Right lobe of liver (tissue), 4 donors: ENCODE results near the gene AGAP3.

Experiments used
- POLR2A ChIP-seq: fragments of 450-650 bp; IDR thresholded peaks from one replicate; pipeline ENCODE4 v1.6.1; 2017; ENCODE audit warnings: antibody characterized with exemption, mild to moderate bottlenecking
- TF ChIP-seq, protein P1 (sequence below), 4 donors: fragments of 200-600 bp in 3 of 4; fragments of 450-650 bp in 1 of 4; IDR thresholded peaks; one replicate each; pipeline versions ENCODE4 v1.5.1 to v1.8.0; 2016 to 2022; ENCODE audit warnings: antibody characterized with exemption in 4 of 4, mild to moderate bottlenecking in 2 of 4
- donor health status: DM: no; HTN: no; CAD: no.
- donor health status: DM: no; HTN: no; CAD: no.
- donor health status: DM: no; HTN: yes; CAD: no.

DNA sequence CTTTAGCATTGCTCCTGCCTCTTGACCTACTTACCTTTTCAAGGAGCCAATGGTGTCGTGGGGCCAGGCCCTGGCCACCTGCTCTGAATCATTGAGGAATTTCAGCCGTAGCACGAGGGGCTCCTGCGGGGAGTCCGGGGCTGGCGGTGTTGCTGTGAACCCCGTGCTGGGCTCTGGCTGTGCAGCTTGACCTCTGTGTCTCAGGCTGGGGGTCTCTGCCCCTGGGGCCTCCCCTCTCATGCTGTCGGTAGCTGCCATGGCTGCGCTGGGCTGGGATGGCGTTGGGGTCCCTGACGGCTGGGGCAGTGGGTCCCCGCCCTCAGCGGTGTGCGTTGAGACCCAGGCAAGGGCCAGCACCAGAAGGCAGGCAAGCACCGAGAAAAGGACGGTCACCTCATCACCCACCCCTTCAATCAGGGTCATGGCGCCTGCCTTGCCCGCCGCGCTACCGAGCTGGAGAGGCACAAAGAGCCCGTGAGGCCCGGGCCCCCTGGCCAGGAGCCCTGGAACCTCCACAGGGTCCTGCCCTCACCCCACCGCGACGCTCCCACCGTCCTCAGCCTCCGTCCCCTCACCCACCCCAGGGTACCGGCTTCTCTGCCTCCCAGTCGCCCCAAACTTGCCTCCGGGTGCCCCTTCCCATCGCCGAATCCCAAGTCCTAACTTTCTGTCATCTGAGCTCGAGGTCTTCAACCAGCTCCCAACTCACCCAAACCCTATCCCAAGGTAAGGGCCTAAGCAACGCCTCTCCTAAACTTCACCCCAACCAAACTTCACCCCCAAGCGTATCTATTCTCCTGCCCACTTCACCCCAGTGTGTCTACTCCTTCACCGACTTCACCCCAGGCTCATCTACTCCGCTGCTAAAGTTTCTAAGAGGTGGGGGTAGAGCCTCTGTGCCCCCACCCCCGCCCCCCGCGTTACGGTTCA lies 3.9 kb upstream of the AGAP3 start:
- TF ChIP-seq, protein P1, sequence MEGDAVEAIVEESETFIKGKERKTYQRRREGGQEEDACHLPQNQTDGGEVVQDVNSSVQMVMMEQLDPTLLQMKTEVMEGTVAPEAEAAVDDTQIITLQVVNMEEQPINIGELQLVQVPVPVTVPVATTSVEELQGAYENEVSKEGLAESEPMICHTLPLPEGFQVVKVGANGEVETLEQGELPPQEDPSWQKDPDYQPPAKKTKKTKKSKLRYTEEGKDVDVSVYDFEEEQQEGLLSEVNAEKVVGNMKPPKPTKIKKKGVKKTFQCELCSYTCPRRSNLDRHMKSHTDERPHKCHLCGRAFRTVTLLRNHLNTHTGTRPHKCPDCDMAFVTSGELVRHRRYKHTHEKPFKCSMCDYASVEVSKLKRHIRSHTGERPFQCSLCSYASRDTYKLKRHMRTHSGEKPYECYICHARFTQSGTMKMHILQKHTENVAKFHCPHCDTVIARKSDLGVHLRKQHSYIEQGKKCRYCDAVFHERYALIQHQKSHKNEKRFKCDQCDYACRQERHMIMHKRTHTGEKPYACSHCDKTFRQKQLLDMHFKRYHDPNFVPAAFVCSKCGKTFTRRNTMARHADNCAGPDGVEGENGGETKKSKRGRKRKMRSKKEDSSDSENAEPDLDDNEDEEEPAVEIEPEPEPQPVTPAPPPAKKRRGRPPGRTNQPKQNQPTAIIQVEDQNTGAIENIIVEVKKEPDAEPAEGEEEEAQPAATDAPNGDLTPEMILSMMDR (IDR thresholded peaks at IDR 0.05): no peak
- no peak for TF ChIP-seq POLR2A
